SKM-1 (cell line): ENCODE results near the gene MAPRE3.
A peak's percentile ranks its signal among the peaks of the same experiment; 100 is the strongest.

Source experiments
- DNase-seq: peaks from one replicate; lab custom pipeline; 2025; ENCODE audit not compliant: unreplicated experiment; lab: John Stamatoyannopoulos, UW

Gene MAPRE3

DNA sequence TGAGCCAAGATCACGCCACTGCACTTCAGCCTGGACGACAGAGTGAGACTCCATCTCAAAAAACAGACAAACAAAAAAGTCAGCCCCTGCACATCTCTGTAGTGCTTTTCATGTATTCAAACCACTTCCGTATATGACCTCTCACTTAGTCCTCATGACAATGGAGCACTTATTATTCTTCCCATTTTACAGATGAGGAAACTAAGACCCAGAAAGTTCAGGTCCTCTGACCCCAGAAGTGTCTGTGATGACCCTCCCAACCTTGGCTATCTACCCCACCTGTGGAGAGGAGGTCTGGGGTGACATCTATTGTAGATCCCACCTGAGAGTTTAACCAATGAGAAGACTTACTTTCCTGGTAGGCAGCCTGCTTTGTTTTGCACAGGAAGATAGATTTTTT lies 21.6 kb upstream of the MAPRE3 start:
- DNase-seq, result no peak

DNA sequence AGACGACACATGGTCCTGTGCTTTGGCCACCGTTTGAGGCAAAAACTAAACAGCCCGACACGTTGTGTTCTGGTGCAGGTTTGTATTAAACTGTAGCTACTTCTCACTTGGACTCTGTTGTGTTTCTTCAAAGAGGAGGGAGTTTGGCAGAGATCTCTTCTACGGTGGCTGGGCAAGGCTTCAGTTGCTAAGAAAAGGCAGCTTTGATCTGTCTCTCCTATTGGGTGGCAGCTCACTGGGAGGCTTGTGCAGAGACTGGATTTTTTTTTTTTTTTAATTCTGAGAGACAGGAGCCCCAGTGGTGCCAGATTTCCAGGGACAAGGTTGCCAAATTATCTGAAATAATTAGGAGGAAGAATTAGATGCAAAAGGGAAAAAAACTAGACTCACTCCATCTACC lies 20.2 kb upstream of the MAPRE3 start:
- no peak for DNase-seq

DNA sequence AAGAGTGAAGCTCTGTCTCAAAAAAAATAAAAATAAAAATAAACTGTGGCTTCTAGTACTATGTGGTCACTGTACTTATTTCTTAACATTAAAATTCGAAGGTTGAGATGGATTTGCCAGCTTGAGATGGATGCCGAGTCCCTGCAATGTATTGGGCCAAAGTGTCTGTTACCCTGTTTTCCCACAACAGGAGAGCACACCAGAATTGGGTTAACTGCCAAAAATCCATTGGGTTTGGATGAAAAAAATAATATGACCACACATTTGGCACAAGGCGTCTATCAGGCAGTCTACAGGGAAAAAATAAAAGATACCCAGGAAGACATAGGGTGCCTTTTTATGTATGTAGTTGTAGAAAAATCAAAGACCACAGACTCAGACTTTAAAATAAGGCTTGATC lies 19.2 kb upstream of the MAPRE3 start:
- no peak for DNase-seq

DNA sequence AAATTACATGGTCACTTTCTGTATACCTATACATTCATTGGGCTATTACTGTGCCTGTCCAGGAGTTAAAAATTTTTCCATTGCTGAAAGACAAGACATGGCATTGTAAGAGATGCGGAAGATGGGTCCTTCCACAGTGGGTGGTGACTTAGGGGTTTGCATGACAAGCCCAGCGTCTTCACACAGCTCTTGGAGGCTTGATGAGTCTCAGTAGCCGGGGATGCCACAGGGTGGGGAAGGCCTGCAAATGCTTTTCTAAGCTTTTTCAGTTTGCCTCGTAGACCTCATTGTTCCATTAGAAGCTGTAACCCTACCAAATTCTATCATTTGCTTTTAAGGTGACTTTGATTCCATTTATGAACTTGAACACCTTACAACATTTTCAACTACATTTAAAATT lies 18.1 kb upstream of the MAPRE3 start:
- no peak for DNase-seq

DNA sequence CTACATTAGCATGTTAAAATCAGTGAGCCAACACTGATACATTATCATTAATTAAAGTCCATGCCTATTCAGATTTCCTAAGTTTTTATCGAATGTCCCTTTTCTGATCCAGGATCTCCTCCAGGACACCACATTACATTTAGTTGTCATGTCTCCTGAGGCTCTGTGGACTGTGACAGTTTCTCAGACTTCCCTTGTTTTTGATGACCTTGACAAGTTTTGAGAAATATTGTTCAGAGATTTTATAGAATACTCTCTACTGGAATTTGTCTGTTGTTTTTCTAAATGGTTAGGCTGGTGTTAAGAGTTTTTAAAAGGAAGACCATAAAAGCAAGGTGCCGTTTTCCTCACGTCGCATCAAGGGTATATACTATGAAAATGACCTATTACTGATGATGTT lies 16.3 kb upstream of the MAPRE3 start:
- DNase-seq, result no peak

DNA sequence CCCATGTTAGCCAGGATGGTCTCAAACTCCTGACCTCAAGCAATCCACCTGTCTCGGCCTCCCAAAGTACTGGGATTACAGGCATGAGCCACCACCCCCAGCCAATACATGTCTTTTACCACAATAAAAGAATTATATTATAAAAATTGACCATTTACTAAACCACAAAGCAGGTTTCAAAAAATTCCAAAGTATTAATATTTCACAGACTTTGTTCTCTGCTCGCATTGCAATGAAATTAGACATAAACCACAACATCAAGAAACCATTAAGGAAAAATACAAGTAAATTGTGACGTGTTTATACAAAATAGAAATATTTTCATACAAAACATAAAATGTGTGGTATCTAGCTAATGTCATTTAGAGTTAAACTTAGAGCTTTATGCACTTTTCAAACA lies 13.4 kb upstream of the MAPRE3 start:
- no peak for DNase-seq

DNA sequence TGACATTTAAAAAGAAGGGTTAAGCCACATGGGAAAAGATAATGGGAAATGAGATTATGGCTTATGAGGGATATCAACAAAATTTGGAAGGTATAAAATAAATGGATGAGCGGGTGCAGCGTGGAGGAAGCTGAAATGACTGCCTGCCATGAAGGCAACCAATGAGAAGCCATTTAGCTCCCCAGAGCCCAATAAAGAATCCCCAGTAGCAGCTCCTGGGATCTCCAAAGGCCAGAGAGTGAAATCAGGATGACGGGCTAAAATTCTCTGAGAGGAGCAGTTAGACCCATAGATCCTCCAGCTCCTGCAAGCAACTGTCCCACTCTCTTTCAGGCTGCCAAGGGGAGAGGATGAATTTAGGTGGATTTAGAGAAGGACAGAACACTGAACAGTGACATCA lies 12.9 kb upstream of the MAPRE3 start:
- DNase-seq, result no peak

DNA sequence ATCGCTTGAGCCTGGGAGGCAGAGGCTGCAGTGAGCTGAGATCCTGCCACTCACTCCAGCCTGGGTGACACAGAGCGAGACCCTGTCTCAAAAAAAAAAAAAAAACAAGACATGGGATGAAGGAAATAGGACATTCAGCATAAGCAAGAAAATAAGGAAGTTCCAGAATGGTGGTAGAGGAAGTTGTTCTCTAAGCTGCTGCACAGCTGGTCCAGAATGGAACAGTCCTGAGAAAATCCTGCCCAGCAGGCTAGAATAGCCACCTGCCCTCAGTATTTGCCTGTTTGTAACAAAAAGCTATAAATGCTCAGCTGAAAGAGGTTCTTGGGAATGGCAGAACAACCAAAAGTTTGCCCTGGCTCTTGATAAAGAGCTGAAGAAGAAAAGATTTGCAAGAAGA lies 11.1 kb upstream of the MAPRE3 start:
- peak; percentile 57 for DNase-seq

DNA sequence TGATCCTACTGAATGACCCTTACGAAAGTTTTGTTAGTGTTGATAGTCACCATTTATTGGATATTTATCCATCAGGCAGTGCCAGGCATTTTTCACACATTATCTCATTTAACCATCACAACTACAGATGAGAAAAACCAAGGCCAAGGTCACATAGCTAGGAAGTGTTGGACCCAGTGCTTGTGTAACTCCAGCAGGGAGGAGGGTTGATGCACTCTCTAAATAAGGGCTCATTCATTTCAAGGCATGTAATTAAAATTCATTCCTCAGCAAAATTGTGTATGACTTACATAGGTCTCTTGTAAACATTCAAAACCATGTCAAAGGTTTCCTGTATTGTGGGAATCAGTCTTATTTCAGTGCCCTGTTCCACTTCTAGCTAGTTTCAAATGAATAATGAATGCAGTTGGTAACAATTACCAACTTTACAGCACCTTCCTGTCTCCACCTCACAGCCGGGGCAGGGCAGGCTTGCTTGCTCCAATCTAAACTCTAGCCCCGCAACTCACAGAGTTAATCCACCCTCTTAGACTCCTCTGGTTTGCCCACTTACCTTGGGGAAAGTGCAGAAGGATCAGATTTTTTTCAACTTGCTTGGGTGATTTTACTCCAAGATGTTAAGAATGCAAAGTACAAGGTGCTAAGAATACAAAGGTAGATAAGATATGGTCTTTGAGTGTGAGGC lies 5.8 kb upstream of the MAPRE3 start:
- DNase-seq, result no peak

DNA sequence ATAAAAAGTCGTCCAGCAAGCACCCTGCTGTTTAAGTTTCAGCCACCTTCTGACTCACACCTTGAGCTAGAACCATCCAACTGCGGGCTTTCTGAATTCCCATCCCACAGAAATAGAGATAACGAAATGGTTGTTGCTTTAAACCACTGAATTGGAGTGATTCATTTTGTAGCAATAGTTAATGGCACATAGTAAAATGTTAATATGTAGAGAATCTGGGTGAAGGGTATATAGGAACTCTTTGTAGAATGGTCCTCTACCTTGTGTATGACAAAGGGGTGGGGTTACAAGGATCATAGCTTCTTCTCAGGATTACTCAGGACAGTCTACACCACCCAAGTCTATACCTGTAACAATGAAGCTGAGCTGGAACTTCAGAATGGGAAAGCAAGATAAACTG lies 2.4 kb upstream of the MAPRE3 start:
- DNase-seq, result no peak

DNA sequence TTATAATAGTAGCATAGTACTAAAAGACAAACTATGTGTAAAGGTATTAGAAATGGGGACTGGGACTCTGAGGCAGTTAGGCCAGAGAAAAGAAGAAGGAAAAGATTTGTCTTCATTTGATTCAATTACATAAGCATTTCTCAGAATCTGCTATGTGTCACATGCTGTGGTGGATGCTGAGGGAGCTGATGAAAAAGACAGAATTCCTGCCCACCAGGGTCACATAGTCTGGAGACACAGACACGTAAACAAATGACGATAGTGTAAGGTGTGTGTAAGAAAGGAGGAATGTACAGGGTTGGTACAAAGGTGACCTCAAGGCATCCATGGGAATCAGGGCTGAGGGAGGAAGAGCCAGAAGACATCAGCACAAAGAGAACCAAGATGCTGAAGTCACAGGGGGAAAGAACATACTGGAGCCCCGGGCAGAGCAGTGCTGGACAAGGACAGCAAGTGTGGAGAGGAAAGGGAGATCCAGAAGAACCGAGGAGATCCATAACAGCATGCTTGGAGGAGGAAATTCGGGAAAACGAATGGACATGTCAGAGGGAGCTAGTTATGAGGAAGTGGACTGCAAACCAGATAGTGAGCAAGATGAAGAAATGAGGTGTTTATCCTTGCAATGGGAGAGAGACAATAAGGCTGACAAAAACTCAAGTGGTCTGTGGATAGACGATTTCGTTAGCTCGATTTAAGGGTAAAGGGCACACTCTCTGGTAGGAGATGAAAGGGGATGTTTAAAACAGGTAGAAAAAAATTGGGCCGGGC lies 1.2 kb upstream of the MAPRE3 start:
- no peak for DNase-seq

DNA sequence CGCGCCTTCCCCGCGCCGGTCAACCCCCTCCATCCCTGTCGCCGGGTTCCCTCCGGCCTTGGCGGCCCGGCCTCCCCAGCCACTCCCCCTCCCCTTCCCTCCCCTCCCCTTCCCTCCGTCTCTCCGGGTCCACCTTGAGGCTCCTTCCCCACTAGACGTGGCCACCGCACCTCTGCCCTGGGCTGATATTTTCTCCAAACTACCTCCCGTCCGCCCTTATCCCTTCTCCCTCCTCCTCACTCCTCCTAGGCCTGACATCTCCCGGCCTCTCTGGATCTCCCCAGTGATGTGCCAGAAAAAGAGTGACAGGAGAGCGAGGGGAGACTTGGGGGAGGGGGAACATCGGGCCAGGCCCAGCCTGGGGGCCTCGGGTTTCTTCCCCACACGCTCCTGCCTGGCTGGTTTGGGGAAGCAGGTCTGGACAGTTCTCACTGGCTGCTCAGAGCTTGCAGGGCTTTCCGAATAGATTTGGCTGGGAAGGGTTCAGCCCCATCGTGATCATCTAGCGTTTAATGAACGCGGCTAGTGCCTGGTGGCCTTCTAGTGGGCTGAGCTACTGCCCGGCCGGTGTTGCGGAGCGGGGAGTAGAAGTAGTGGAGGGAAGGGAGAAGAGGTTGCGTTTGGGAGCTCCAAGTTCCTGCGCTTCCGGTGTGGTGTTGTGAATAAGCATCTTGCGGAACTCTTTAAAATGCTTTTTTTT lies 641 bp downstream of the MAPRE3 start:
- no peak for DNase-seq

DNA sequence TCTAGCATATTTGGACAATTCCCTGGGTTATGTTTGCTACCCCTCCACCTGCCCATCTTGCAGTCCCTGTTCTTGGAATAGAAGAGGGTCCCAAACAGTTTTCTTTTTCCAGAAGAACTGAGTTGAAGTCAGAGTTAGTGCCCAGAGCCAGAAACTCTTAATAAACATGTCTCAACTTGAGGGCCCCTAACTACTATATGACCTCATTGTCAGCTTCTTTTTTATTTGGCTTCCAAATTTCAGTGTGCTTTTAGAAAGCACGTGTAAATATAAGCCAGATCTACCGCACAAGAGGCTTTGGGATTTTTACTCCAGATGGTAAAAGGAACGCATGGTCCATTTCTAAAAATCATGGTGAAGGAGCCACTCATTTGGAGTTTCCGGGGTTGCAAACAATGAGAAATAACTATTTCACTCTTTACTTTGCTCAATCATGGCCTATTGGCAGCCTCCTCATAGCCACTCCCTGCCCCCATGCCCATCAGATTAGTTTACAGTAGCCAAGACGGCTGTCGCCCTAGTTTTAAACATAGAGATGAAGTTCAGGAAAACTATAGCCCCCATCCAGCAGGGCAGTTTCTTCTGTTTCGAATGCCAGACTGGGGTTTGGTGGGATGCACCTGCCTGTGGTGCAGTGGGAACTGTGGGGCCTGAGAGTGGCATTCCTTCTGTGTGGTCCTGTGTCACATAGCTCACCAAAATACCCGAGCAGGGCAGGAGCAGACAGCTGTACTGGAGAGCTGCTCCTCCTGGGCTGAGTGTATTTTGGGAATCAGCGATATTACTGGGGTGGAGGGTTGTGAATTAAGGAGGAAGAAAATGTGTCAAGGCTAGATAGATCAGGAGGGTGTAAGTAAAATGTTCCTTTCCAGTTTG lies 1.7 kb downstream of the MAPRE3 start:
- no peak for DNase-seq

DNA sequence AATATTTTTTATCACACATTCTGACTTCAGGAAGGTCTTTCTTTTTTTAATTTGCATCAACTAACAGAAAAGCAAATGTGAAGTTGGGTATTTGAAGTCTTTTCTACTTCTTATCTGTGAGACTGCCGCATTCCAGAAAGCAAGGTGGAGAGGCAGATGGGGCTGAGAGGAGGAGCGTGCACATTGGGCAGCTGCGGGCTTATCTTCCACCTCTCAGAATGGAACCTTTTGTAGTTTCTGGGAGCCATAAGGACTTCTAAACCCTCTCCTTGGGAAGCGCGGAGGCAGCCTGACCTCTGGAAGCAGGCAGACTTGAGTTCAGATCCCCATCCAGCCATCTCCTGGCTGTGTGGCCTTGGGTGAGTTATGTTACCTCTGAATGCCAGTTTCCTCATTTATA lies 3.9 kb downstream of the MAPRE3 start:
- no peak for DNase-seq

DNA sequence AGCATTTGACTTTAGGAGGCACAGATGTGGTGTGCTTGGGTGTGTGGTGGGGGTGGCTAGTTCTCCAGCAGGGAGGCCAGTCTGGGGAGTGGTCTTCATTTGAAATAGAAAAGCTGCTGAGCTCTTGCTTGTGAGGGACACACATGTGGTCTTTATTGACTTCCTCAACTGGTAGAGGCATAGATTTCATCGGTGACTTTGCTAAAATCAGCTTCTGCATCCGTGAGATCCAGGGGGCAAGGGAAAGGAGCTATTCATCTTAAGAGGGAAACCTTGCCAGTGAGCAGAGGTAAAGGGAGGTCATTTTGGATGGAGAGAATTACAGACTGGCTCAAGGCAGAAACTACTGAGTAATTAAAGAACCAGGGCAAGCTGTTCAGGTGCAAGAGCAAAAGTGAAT lies 4.7 kb downstream of the MAPRE3 start:
- no peak for DNase-seq

DNA sequence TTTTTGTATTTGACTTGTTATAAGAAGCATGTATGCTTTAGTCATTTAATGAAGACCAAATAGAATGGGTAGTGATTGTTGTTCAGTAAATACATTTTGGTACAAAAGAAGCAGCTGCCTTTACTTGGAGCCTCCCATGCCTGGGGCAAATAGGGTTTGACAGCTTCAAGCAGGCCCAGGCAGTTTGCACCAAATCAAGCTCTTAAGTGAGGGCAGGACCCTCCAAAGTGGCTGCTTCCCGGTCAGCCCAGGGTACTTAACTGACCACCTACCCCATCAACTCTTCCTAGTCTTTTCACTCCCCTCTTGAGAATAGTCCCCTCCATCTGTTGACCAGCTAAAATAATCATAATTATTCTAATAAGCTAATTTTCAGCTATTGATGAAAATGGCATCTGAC lies 5.2 kb downstream of the MAPRE3 start:
- DNase-seq, result no peak

DNA sequence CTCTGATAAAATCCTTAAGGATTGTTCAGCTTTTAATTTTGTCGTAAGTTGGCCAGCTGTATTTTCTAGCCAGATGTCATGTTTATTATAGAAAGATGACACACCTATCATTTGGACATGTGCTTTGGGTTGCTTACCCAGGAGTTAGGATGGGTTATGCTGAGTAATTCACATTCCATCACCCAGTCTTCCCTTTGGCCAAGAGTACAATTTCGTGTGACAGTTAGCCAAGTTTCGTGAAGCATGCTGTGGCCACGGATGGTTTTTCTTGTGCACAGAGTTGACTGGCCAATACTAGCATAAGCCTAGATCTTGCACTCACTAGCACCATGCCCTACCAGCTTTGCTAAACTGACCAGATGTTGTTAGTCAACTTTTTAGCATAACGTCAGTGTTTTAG lies 5.8 kb downstream of the MAPRE3 start:
- no peak for DNase-seq

DNA sequence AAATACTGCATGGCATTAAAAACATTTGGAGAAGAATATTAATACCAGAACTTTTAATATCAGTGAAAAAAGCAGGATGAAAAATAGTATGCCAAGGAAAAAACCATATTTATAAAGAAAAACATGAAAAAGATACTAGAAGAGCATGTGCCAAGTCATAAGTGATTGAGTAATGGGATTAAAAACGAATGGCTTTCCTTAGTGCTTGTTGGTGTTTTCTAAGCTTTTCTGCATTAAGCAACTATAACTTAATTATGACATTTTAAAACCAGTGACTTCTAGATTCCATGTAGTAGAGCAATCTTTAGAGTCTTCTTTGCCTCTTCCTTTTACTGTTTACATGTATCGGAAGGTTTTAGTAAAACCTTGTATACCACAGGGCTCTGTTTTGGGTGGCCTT lies 6.6 kb downstream of the MAPRE3 start:
- no peak for DNase-seq

DNA sequence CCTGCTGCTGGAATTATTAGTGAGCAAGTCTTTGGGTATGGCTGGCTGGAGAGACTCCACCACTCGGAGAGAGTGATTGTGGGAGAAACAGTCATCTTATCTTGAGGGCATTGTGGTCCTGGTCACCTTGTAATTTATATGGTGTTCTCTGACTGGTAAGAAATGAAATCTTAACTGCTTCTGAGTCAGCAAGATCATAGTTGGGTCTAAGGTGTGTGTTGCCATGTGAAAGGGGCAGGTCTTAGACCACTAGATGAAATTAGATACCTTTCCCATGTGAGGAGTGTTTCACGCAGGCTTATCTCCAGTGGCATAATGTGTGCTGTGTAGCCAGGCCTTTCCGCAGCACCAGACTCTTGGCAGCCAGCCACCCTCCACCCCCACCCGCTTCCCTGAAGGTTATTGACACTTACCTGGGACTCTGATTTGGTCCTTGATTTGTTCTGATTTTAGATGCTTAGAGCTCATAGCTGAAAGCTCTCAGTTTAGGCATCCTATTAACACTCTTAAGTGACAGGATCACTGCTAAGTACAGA lies 7.7 kb downstream of the MAPRE3 start:
- no peak for DNase-seq

DNA sequence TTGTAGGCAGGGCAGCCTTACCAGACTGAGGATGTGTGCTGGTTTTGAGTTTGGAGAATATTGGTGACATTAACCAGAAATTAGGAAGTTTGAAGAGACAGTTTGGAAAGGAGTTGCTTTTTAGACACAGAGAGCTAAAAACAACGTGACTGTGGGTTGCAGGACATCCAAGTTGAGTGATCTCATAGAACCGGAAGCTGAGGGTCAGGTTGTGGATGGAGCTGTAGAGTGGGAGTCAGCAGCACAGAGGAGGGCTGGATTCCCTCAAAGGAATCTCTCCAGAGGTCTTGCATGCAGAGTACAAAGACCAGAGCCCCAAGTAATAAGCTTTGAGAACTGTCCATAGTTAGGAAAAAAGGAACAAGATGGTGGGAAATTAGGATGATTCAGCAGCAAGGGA lies 9.3 kb downstream of the MAPRE3 start:
- DNase-seq, result no peak

DNA sequence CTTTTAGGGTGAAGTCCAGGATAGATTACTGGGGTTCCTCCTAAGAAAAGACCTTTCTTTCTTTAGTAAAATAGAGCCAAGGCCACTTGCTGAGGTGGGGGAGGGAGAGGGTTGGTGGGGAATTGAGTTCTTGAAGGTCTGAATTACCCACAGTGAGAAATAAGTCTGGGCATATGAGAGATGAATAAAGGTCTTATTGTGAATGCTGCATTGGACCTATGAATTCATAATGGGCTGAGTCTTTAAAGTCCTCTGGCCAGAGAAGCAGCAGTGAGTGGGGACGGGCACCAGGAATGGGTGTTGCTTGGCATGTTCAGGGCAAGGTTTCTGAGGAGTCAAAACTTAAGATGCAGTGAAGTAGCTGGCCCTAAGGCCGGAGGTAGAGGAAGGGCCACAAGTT lies 10.5 kb downstream of the MAPRE3 start:
- DNase-seq, result no peak
